HG02759 (cell line): ENCODE data around the gene TGIF1.
"Not testable (repeated sequence)": the region's sequence is repeated elsewhere in the genome, so short reads cannot be mapped to it uniquely, and the experiment has no call there.

ENCODE experiments used
- ATAC-seq: cut with Tn5 transposase; IDR thresholded peaks from one replicate; pipeline ENCODE4 v1.9.1; 2021; ENCODE audit warnings: mild to moderate bottlenecking, moderate library complexity; ENCODE audit not compliant: unreplicated experiment

The TGIF1 gene

DNA sequence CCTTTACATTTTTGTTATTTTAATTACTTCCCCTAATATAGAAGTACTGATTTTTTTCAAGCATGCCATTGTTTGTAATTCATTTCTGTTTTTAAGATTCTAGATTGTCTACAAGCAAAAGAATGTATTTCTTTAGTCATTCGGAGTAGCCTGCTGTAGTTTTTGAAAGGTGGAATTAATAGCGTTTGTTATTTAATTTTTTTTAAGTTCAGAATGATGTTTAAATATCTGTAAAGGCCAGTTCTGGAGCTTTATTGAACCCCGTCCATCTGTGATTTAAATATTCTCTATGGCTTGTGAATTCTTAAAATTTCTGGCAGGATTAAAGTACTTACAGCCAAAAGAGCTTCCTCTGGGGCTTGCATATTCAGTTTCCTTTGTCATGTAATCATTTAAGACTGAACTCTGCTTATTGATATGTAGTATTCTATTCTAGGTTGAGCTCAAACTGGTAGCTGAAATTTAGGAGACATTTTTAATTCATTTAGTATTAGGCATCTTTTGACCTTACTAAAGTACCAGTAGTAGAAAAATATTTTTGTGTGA, 5.2 kb downstream of the TGIF1 start:
- ATAC-seq = no peak

DNA sequence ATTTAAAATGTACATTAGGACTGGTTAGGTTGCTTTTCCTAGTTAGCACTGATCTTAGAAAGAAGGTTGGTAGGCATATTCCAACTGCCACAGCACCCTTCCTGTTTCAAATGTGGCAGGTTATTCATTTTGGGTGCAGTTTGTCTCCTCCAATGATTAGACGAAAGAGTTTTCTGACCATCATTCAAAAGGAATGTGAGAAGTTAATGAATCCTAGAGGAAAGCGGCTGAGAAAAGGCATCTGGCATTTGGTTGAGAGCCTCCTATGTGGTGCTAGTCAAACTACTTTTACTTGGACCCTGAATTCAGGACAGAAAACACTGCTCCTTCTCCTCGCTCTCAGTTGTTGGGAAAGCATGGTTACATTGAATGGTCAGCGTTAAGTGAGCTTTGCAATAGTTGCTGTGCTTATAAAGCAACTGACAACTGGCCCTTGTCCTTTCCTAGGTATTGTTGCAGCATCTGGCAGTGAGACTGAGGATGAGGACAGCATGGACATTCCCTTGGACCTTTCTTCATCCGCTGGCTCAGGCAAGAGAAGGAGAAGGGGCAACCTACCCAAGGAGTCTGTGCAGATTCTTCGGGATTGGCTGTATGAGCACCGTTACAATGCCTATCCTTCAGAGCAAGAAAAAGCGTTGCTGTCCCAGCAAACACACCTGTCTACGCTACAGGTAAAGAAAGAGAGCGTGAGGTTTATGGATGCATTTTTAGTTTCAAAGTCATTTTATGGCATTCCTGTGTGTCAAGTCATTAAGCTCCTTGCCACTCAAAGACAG, 6.1 kb downstream of the TGIF1 start:
- ATAC-seq = no peak

DNA sequence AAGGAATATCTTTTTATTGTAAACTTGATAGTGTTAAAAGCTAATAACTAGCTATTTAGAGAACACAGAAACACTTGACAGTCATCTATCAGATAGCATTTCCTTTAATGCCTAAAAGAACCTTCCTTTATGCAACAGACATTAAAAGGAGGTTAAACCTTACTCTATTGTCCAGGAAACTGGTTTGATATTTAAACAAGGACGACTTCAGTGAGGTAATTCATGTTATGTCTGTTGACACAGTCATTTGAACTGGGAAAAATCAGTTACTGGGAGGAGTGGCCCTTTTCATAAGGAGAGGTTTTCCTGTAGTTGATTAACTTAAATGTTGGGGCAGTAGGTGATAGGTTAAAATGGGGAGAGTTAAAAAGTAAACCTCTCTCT, 6.7 kb downstream of the TGIF1 start:
- ATAC-seq = no peak

DNA sequence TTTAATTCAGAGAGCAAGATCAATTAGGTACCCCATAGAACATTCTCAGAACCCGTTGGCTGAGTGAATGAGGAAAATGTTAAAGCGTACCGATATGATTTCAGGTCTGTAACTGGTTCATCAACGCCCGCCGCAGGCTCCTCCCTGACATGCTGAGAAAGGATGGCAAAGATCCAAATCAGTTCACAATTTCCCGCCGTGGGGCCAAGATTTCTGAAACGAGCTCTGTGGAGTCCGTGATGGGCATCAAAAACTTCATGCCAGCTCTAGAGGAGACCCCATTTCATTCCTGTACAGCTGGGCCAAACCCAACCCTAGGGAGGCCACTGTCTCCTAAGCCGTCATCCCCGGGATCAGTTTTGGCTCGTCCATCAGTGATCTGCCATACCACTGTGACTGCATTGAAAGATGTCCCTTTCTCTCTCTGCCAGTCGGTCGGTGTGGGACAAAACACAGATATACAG, 7.3 kb downstream of the TGIF1 start:
- no peak for ATAC-seq

DNA sequence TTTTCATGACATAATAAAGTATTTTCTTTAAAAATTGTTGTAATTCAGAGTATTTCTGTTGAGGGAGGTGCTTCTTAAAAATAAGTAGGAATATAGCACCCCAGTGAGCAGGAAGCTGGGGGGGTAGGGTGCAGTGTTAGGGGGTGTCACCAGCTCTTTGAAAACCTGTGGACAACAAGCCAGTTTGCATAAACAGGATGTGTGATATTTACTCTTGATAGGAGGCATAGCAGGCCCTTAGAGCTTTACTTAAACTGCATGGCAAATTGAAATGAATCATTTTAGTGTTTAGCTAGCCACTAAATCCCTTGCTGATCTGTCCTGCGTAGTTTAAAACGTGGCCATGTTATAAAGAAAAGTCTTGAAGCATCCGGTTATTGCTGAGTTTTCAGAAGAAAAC, 8.4 kb downstream of the TGIF1 start:
- no peak for ATAC-seq

DNA sequence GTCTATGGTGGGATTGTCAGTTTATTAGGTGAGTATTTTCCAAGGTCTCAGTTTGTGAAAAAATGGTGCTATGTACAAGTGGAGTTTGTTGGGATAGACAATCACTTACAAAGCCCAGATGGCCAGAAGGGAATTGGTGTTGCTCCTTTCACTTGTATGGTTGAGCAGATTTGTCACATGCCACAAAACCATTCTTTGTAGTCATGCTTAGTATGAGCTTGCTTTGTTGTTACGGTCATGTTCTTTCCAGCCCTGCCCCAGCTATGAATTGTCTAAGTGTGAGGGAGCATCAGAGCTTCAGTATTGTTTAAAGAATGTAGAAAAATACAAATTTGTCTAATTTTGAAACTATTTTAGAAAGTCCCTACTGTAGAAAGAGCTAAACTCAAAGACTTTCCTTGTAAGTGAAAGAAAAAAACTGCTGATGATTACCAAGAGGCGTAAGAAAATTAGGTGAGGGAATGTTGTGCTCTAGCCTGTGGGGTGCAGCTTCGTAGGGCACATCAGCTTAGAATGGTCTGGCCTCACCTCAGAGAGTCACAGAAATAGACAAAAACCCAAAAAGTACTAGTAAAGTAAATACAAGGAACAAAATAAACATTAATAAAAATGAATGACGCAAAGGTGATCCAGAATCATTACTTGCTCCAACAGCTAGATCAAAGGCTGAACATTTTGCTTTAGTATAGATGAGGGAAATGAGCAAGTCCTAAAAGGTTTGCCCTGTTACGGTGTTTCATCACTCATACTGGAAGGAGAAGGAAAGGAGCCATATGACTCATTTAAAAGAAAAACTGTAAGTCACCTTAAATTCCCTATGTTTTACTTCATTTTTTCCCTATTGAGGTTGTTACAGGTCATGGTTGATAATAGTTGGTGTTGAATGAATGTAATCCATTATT, 9.2 kb downstream of the TGIF1 start:
- peak; percentile 57 for ATAC-seq

DNA sequence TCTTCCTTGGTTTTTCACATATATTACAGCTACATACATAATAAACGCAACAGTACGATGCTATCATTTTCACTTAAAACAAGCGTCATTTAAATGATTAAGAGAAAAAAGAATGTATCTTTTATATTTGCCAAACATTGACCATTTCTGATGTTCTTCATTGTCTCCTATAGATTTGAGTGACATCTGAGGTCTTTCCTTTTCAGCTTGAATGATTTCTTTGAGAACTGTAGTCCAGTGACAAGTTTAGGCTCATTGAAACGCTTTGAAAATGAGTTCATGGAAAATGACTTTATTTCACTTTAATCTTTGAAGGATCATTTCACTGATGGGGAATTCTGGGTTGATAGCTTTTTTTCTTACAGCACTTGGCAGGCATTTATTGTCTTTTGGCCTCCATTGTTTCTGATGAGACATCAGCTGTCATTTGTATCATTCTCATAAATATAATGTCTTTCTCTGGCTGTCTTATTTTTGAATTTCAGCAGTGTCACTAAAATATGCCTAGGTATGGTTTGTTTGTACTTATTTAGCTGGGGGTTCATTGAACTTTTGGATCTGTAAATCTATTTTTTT, 10.9 kb downstream of the TGIF1 start:
- ATAC-seq = no peak

DNA sequence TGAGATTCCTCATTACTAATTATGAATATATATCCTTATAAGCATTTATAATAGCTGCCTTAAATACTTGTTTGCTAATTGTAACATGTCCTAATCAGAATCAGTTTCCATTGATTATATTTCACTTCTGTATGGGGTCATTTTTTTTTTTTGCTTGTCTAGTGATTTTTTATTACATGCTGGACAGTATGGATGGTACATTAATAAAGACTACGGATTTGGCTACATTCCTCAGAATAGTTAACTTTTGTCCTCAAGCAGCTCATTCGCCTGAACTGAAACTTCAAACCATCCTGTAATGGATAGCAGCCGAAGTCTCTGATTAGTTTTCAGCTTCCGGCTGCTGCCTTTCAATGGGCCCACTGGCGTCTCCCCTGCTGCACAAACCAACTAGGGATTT, 11.7 kb downstream of the TGIF1 start:
- no peak for ATAC-seq

DNA sequence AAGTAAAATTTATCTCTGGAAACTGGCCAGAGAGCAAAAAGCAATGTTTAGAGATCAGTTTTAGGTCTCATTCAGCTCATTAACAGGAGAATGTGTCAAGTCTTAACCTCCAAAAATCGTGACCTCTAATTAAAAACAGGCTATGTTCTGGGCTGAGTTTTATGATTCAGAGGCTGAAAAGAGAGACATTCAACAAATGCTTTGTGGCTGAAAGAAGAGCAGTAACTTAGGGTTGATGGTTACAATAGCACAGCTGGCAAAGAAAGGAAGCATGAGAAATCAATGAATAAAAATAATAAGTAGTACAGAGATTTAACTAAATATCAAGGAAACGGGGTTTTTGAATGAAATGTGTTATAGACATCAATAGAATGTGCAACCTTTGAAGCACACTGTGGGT, 13.1 kb downstream of the TGIF1 start:
- no peak for ATAC-seq

DNA sequence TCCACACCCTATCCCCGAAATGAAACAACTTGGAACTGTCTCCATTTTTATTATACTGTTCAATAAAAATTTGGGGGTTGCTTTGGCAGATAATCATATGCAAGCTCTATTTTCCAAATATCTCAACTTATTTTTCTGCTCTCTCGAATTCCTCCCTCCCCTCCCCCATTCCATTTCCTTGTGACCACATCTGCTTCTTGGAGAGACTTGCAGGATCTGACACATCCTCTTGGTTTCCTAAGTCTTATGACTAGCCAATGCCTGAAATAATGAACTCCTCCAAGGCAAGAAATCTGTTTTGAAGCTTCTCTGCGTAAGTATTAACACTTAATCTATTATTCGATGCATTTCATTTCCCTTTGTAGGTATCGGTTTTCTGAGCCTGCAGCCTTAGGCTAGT, 16.1 kb downstream of the TGIF1 start:
- no peak for ATAC-seq

DNA sequence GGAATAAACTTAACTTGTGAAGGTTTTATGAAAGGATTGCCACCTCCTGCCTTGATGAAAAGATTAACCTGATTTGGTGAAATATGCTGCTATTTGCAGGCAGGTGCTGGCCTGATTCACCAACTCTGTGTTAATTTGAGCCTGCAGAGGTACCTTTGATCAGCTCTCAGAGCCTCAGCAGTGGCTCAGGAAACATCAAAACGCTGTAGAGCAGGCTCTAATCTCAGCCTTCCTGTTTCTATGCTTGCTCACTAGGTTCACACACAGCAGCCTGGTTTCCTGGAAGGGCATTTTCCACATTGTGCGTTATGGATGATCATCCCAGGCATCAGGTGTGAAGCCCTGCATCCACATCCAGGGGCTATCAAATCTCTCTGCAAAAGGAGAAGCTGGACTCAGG, 16.9 kb downstream of the TGIF1 start:
- ATAC-seq = no peak

DNA sequence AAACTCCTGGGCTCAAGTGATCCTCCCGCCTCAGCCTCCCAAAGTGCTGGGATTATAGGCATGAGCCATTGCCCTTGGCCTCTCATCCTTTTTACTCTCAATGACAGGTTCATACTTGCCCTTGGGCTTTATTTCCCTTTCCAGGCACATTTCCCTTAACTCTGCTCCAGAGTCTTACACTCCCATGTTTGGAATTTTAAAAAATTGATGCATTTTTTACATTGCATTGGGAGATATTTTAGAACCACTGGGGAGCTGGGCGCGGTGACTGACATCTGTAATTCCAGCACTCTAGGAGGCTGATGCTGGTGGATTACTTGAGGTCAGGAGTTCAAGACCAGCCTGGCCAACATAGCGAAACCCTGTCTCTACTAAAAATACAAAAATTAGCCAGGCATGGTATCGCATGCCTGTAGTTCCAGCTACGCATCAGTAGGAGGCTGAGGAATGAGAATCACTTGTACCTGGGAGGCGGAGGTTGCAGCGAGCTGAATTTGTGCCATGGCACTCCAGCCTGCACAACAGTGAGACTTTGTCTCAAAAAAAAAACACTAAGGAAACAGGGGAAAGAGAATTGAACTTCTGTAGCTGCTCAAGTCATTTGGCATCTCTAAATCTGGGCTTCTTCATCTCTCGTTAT, 18.2 kb downstream of the TGIF1 start:
- no peak for ATAC-seq

DNA sequence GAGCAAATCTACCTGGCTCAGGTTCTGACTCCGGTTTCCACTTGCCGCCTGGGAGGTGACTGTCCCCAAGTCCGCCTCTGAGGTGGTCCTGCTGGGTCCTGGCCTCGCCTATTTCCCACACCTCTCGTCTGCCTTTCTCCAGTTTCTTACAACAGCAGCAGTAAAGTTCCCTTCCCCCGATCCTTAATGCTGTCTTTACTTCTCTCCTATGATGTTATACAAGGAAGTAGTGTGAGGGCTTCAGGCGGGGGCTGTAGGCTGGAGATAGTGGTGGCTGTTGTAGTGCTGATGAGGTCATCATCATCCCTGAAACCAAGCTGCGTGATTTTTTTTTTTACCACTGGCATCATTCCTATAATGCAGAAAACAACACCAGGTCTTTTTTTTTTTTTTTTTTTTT, 18.9 kb downstream of the TGIF1 start:
- no peak for ATAC-seq

DNA sequence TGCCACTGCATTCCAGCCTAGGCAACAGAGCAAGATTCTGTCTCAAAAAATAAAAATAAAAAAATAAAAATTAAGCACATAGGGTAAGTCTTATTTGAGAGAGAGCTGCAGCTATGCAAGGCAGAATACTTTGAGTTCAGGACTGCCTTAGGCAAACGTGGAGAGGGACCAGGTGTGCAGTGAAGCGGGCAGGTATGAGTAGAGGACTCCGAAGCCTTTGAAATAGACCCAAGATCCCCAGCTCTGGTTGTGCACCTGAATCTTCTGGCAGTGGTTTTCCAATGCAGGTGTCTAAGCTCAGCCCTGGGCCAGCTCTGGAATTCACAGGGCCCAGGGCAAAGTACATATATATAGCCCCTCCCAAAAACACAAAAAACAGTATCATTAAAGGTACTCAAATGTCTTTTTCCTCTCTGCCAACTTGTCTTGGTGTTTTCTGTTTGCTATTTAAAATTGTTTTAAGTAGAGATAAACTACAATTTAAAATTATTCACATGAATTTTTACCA, 21.2 kb downstream of the TGIF1 start:
- no peak for ATAC-seq

DNA sequence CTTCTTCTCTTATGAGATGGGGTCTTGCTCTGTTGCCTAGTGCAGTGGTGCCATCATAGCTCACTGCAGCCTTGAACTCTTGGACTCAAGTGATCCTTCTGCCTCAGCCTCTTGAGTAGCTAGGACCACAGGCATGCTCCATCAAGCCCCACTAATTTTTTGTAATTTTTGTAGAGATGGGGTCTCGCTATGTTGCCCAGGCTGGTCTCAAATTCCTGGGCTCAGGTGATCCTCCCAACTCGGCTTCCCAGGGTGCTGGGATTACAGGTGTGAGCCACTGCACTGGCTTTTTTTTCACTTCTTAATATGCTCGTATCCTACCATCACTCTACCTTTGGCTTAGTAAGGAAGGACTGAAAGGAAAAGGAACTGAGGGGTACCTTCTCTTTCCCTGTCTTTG, 22.1 kb downstream of the TGIF1 start:
- not testable (repeated sequence) for ATAC-seq

DNA sequence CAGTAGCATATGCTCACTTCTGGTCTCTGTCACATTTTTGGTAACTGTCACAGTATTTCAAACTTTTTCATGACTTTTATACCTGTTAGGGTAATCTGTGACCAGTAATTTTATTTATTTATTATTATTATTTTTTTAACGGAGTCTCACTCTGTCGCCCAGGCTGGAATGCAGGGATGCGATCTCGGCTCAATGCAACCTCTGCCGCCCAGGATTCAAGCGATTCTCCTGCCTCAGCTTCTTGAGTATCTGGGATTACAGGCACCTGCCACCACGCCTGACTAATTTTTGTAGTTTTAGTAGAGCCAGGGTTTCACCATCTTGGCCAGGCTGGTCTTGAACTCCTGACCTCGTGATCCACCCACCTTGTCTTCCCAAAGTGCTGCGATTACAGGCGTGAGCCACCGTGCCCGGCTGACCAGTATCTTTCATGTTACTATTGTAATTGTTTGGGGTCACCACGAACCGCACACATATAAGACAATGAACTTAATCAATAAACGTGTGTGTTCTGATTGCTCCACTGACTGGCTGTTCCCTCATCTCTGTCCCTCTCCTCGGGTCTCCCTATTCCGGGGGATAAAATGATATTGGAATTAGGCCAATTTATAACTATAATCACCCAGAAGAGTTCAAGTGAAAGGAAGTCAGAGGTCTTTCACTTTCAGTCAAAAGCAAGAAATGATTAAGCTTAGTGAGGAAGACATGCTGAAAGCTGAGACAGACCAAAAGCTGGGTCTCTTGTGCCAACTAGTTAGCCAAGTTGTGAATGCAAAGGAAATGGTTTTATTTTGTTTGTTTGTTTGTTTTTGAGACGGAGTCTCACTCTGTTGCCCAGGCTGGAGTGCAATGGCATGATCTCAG, 22.9 kb downstream of the TGIF1 start:
- ATAC-seq = peak; percentile 96

DNA sequence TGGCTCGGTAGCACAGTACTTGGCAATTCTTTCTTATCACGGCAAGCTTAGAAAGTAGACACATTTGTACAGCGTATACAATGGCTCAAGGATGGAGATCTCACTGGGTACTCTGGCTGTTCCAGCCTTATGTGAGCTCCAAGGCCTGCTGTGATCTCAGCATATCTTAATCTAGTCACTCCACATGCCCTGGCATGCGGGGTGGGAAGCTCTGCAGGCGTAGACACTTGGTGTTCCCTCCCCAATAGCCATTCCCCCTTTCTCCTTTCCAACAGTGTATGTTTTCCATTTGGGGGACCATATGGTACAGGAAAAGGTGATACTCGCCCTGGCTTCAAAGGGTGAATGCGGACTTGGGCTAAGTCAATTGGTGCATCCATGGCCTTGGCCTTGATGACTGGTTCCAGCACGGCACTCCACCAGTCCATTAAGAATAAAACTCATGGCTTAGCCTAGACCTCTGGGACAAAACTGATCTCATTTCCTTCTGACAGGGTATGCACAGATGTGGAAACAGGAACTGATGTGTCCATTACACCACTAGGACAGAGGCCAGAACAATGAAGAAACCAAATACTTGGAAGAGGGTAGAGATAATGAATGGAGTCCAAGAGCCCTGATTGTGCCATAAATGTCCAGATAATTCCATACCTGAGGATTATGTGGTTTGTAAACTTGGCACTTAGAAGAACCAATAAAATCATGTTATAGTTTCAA, 28.4 kb downstream of the TGIF1 start:
- ATAC-seq = no peak

DNA sequence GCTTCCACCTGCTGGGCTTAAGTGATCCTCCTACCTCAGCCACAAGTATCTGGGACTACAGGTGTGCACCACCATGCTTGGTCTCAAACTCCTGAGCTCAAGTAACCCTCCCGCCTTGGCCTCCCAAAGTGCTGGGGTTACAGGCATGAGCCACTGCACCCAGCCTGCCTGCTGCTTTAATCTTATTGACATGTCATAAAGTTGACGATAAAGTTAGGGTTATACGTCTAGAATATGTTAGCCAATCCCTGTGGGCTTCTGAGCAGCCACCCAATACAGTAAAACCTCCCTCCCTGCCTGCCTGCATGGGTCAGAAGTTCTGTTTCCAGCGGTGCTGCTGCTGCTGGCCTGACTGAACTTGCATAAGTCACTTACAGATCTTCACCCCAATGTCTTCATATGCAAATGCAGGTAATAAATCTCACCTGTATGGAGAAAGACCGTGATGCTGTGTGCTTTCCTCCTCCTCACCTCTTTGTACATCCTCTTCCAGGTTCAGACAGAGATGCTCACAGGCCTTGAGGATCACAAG, 30.1 kb downstream of the TGIF1 start:
- ATAC-seq = no peak
